ENCODE data around the gene GPC6.
"Not testable (repeated sequence)": the region's sequence is repeated elsewhere in the genome, so short reads cannot be mapped to it uniquely, and the experiment has no call there.

The GPC6 gene

GRCh38 chr13:94335761-94336526 is 1109.3 kb downstream of the GPC6 start:
- POLR2A ChIA-PET, result no interaction called here
- CTCF ChIA-PET, result interaction anchor here (0.6 kb wide), 1 partner anchor 23 kb away, joined by 5 read pairs; no protein-coding TSS in a partner anchor
- TF ChIP-seq FOXK2 (IDR thresholded peaks at IDR 0.05) (no peak), TARDBP (IDR thresholded peaks at IDR 0.05) (no peak), SP1 (IDR thresholded peaks at IDR 0.05) (no peak), PKNOX1 (IDR thresholded peaks at IDR 0.05) (no peak), CTBP1 (IDR thresholded peaks at IDR 0.05; ENCODE audit: borderline replicate concordance) (no peak), LEF1 (IDR thresholded peaks at IDR 0.05; ENCODE audit: borderline replicate concordance) (no peak), ZNF384 (IDR thresholded peaks at IDR 0.05) (no peak), ARNT (IDR thresholded peaks at IDR 0.05) (no peak), L3MBTL2 (conservative IDR thresholded peaks at IDR 0.05) (no peak), SUZ12 (IDR thresholded peaks at IDR 0.05) (no peak), NFRKB (IDR thresholded peaks at IDR 0.05) (no peak), FOXM1 (IDR thresholded peaks at IDR 0.05; ENCODE audit: borderline replicate concordance) (no peak), ELF4 (IDR thresholded peaks at IDR 0.05) (no peak)
- DNase-seq (ENCODE audit: extremely low spot score), result no peak

GRCh38 chr13:94339116-94339687 is 1112.6 kb downstream of the GPC6 start:
- POLR2A ChIA-PET, result no interaction called here
- TF ChIP-seq PKNOX1 (IDR thresholded peaks at IDR 0.05) (peak; percentile 80), FOXM1 (IDR thresholded peaks at IDR 0.05; ENCODE audit: borderline replicate concordance) (no peak)
- DNase-seq (ENCODE audit: extremely low spot score), result no peak
- CTCF ChIA-PET, result interaction anchor here (0.7 kb wide), 1 partner anchor 145 kb away, joined by 3 read pairs; no protein-coding TSS in a partner anchor

- TF ChIP-seq TARDBP (IDR thresholded peaks at IDR 0.05), result no peak
- 0 out of 2 replicates have a peak, but pooled peaks have one; percentile 17 for TF ChIP-seq PKNOX1 (IDR thresholded peaks at IDR 0.05)
- no peak for TF ChIP-seq SP1 (IDR thresholded peaks at IDR 0.05)
- no peak for TF ChIP-seq L3MBTL2 (conservative IDR thresholded peaks at IDR 0.05)
- no peak for TF ChIP-seq FOXK2 (IDR thresholded peaks at IDR 0.05)
- DNase-seq (ENCODE audit: extremely low spot score), result no peak
- POLR2A ChIA-PET, result no interaction called here
- CTCF ChIA-PET, result no interaction called here
Measured at GRCh38 chr13:94342436-94343242, 1116.0 kb downstream of the GPC6 start.

GRCh38 chr13:94343243-94343585 is 1116.6 kb downstream of the GPC6 start:
- TF ChIP-seq FOXM1 (IDR thresholded peaks at IDR 0.05; ENCODE audit: borderline replicate concordance) (no peak), L3MBTL2 (conservative IDR thresholded peaks at IDR 0.05) (no peak), FOXA1 (IDR thresholded peaks at IDR 0.05) (no peak), ARNT (IDR thresholded peaks at IDR 0.05) (no peak), FOXK2 (IDR thresholded peaks at IDR 0.05) (no peak), TARDBP (IDR thresholded peaks at IDR 0.05) (no peak)
- no peak for DNase-seq (ENCODE audit: extremely low spot score)
- ChIA-PET POLR2A (no interaction called here), CTCF (no interaction called here)

GRCh38 chr13:94343687-94344086 is 1117.1 kb downstream of the GPC6 start:
- CTCF ChIA-PET; POLR2A ChIA-PET; DNase-seq (ENCODE audit: extremely low spot score): not testable (repeated sequence)

GRCh38 chr13:94344126-94344818 is 1117.7 kb downstream of the GPC6 start:
- CTCF ChIA-PET, result no interaction called here
- TF ChIP-seq ARNT (IDR thresholded peaks at IDR 0.05) (no peak), BHLHE40 (IDR thresholded peaks at IDR 0.05; ENCODE audit: borderline replicate concordance) (no peak), NFRKB (IDR thresholded peaks at IDR 0.05) (no peak), TARDBP (IDR thresholded peaks at IDR 0.05) (no peak), ZNF384 (IDR thresholded peaks at IDR 0.05) (no peak), SUZ12 (IDR thresholded peaks at IDR 0.05) (no peak), ELF4 (IDR thresholded peaks at IDR 0.05) (no peak), HDGF (IDR thresholded peaks at IDR 0.05; ENCODE audit: borderline replicate concordance) (no peak), FOXA1 (IDR thresholded peaks at IDR 0.05) (no peak), FOXK2 (IDR thresholded peaks at IDR 0.05) (no peak), L3MBTL2 (conservative IDR thresholded peaks at IDR 0.05) (no peak), CTBP1 (IDR thresholded peaks at IDR 0.05; ENCODE audit: borderline replicate concordance) (no peak), LEF1 (IDR thresholded peaks at IDR 0.05; ENCODE audit: borderline replicate concordance) (no peak), PKNOX1 (IDR thresholded peaks at IDR 0.05) (no peak), FOXM1 (IDR thresholded peaks at IDR 0.05; ENCODE audit: borderline replicate concordance) (no peak), SP1 (IDR thresholded peaks at IDR 0.05) (no peak)
- POLR2A ChIA-PET, result no interaction called here
- DNase-seq (ENCODE audit: extremely low spot score), result no peak
